Lung (tissue), 12 donors: ENCODE measurements around the gene VTI1A. TPM values are rescaled to one million over a fixed set of nuclear protein-coding genes. Genes with fewer than 3 reads are reported as not detected.

ENCODE experiments used
- ATAC-seq: fragments of 200-7000 bp; cut with Tn5 transposase; one replicate; pipeline ENCODE4 v1.9.1; 2020; ENCODE audit warnings: moderate number of reproducible peaks; ENCODE audit not compliant: insufficient read depth, low FRiP score
- DNase-seq, 3 donors: peaks; one replicate each; pipeline ENCODE4 v3.0.0-alpha.2; 2013 to 2017
- H3K27ac ChIP-seq, 2 donors: one replicate each; pipeline ENCODE4 v1.5.1; 2013; ENCODE audit warnings: mild to moderate bottlenecking in 2 of 2, moderate library complexity in 2 of 2, control low read depth in 1 of 2, inconsistent platforms in 1 of 2, low read depth in 1 of 2, low read length in 1 of 2
- H3K27me3 ChIP-seq, 3 donors: one replicate each; pipeline ENCODE4 v1.5.1; 2013; ENCODE audit warnings: low read length in 2 of 3; ENCODE audit not compliant: control insufficient read depth in 3 of 3, insufficient read depth in 3 of 3
- H3K36me3 ChIP-seq, 4 donors: one replicate each; pipeline ENCODE4 v1.5.1; 2013; ENCODE audit warnings: low read length in 4 of 4, mild to moderate bottlenecking in 1 of 4, moderate library complexity in 1 of 4; ENCODE audit not compliant: control insufficient read depth in 4 of 4, insufficient read depth in 4 of 4
- H3K4me1 ChIP-seq, 5 donors: one replicate each; pipeline ENCODE4 v1.5.1; 2013; ENCODE audit warnings: low read length in 5 of 5, mild to moderate bottlenecking in 2 of 5, moderate library complexity in 1 of 5; ENCODE audit not compliant: control insufficient read depth in 5 of 5, insufficient read depth in 5 of 5
- H3K4me3 ChIP-seq: one replicate; pipeline ENCODE4 v1.5.1; 2013; ENCODE audit warnings: mild to moderate bottlenecking, control low read depth, moderate library complexity
- H3K9ac ChIP-seq, 2 donors: one replicate each; pipeline ENCODE4 v1.5.1; 2013; ENCODE audit warnings: low read length in 2 of 2, control low read depth in 1 of 2; ENCODE audit not compliant: insufficient read depth in 1 of 2
- H3K9me3 ChIP-seq, 4 donors: one replicate each; pipeline ENCODE4 v1.5.1; 2013; ENCODE audit warnings: low read length in 3 of 4, mild to moderate bottlenecking in 1 of 4, moderate library complexity in 1 of 4; ENCODE audit not compliant: control insufficient read depth in 4 of 4, insufficient read depth in 3 of 4
- WGBS, 2 donors: extraction: QIAGEN DNeasy Blood & Tissue Kit; methylation state at CpG; one replicate each; pipeline ENCODE4 v1.1.7; 2013; 5-methylcytosine and 5-hydroxymethylcytosine counted together
- polyA plus RNA-seq, 2 donors: library from polyadenylated mRNA; stranded (reverse); fragments of 200-250 nt; gene quantifications; one replicate each; pipeline ENCODE4 v1.2.1, GENCODE V29; 2013
- total RNA-seq, 2 donors: library from RNA; depleted of rRNA in 1 of 2; stranded (reverse); fragments of >200 nt in 1 of 2; gene quantifications; one replicate each; pipeline ENCODE4 v1.2.1, GENCODE V29; 2014 to 2021
- TF ChIP-seq, protein P1 (sequence below): IDR thresholded peaks from 2 replicates; pipeline ENCODE4 v1.5.1; 2012; ENCODE audit warnings: mild to moderate bottlenecking; ENCODE audit errors: control extremely low read depth, extremely low read depth
- donor health status: control.
- donor health status: control.
- donor health status: Bipolar disorder and iron deficiency.
- donor health status: healthy.
- donor health status: DM: yes; HTN: yes; CAD: no.

Gene VTI1A
- total and polyA plus RNA-seq, 4 donors = 9.2 to 48.2 (median 28.4) TPM

DNA sequence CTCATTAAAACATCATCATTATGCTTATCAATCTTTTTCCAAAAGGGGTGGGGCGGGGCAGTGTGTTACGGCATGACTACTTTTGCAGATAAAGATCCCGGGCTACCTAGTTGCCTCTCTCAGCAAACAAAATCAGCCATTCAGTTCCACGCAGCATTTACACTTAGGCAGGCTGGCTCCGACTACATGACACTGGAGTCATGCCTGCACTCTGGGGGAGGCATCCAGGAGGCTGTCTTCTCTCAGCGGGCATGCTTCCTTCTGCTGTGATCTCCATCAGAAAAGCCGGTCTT lies 309.2 kb downstream of the VTI1A start:
- DNase-seq (no peak), ATAC-seq (no peak)
- TF ChIP-seq, protein P1, sequence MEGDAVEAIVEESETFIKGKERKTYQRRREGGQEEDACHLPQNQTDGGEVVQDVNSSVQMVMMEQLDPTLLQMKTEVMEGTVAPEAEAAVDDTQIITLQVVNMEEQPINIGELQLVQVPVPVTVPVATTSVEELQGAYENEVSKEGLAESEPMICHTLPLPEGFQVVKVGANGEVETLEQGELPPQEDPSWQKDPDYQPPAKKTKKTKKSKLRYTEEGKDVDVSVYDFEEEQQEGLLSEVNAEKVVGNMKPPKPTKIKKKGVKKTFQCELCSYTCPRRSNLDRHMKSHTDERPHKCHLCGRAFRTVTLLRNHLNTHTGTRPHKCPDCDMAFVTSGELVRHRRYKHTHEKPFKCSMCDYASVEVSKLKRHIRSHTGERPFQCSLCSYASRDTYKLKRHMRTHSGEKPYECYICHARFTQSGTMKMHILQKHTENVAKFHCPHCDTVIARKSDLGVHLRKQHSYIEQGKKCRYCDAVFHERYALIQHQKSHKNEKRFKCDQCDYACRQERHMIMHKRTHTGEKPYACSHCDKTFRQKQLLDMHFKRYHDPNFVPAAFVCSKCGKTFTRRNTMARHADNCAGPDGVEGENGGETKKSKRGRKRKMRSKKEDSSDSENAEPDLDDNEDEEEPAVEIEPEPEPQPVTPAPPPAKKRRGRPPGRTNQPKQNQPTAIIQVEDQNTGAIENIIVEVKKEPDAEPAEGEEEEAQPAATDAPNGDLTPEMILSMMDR = no peak
- H3K4me1 ChIP-seq = peaks cover 0 to 22% (median 2%) of the 10 kb centered on the region in 5 donors
- 87 to 95% methylated on average over 7 of the region's 7 CpGs for WGBS, 2 donors
- peak overlapping the region in 1 of 2 donors; percentile 32 for H3K9ac ChIP-seq
- no peaks in the 10 kb centered on the region for H3K9me3 ChIP-seq
- H3K36me3 ChIP-seq = no peaks in the 10 kb centered on the region
- H3K27ac ChIP-seq = no peak overlapping the region
- no peaks in the 10 kb centered on the region for H3K27me3 ChIP-seq
- no peak overlapping the region for H3K4me3 ChIP-seq

DNA sequence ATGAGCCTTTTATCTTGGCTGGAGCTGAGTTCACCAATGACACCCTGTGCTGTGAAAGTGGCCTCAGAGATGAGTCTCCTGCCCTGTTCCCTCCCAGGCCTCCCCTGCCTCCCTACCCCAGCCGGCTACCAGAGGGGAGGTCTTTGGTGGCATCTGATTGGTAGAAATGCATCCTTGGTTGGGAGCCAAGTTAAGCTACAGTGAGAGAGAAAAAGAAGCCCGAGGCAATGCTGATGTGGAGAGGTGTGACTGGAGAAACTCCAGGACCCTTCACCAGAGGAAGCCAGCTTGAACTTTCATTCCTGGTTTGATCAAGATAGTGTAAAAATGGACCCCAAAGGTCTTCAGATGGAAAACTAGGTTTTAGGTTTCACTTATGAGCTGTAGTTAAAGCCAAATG lies 311.9 kb downstream of the VTI1A start:
- TF ChIP-seq, protein P1 = no peak
- WGBS, 2 donors = 77 to 79% methylated on average over 2 of the region's 2 CpGs
- ATAC-seq = no peak

DNA sequence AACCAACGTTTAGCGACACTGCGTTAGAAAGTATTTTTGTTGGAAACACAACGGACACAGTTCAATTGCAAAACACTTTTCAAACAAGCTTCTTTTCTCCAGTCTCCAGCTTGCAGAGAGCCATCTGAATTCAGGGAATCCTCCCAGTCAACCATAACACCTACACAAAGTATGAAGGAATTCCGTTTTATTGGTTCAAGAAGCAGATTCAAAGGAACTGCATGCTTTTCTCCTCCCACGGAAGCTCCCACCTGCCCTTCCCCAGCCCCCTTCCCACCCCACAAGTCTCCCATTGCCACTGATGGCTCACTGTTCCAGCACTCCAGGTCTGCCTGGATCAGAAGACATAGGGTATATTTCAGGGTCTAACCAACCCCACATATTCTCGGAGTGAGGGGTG lies 312.5 kb downstream of the VTI1A start:
- no peak for ATAC-seq
- Histone ChIP-seq H3K9ac (no peak overlapping the region), H3K4me1 (peaks cover 0 to 15% (median 0%) of the 10 kb centered on the region in 5 donors), H3K4me3 (no peak overlapping the region), H3K27ac (no peak overlapping the region), H3K9me3 (no peaks in the 10 kb centered on the region), H3K36me3 (no peaks in the 10 kb centered on the region), H3K27me3 (no peaks in the 10 kb centered on the region)
- DNase-seq = no peak
- 97 to 98% methylated on average over 7 of the region's 7 CpGs for WGBS, 2 donors
- TF ChIP-seq, protein P1 = no peak

More for the DNA sequence above, 311.9 kb downstream of the VTI1A start:
- Histone ChIP-seq H3K9ac (no peak overlapping the region), H3K4me1 (peaks cover 0 to 20% (median 2%) of the 10 kb centered on the region in 5 donors), H3K9me3 (no peaks in the 10 kb centered on the region), H3K27ac (no peak overlapping the region), H3K4me3 (no peak overlapping the region), H3K36me3 (no peaks in the 10 kb centered on the region), H3K27me3 (no peaks in the 10 kb centered on the region)
- DNase-seq = peak; percentile 35 to 60 (median 45)

DNA sequence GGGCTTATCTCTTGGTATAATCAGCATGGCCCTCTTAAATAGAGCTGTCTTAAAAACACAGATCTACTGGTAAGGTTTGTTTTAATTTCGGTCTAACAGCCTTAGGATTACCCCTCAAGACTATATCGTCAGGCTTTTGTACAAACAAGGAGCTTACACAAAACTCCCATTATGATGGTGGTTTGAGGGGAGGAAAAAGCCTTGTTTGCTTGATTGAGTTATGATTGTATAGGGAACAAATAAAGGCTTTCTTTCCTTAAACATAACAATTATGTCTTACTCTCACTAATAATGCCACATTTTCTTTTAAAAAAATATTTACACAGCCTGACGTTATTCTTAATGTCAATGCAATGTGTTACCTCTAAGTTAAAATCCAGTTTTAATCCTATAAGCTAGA lies 314.2 kb downstream of the VTI1A start:
- no peak overlapping the region for H3K27ac ChIP-seq
- no peak overlapping the region for H3K9ac ChIP-seq
- peaks cover 0 to 8% (median 0%) of the 10 kb centered on the region in 5 donors for H3K4me1 ChIP-seq
- H3K9me3 ChIP-seq = no peaks in the 10 kb centered on the region
- H3K4me3 ChIP-seq = no peak overlapping the region
- H3K27me3 ChIP-seq = no peaks in the 10 kb centered on the region
- H3K36me3 ChIP-seq = no peaks in the 10 kb centered on the region
- TF ChIP-seq, protein P1 = no peak
- 89 to 96% methylated on average over 3 of the region's 3 CpGs for WGBS, 2 donors
- ATAC-seq (no peak), DNase-seq (no peak)
